GDM1 (cell line): ENCODE data around the gene NINJ2.
"Not testable (repeated sequence)": the region's sequence is repeated elsewhere in the genome, so short reads cannot be mapped to it uniquely, and the experiment has no call there.

Source experiments
- DNase-seq: peaks from one replicate; lab custom pipeline; 2025; lab: John Stamatoyannopoulos, UW

Gene NINJ2

DNA sequence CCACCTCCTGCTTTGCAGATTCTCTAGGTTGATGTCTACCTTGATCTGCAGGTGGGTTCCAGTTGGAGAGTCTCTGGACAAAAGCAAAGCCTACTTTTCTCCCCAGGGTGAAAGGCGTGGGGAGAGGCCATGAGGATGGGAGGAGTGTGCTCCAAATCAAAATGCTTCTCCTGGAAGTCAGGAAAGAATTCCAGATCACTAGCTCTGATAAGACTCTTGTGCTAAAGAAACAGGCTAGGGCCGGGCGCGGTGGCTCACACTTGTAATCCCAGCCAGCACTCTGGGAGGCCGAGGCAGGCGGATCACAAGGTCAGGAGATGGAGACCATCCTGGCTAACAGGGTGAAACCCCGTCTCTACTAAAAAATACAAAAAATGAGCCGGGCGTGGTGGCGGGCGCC lies 21.9 kb downstream of the NINJ2 start:
- not testable (repeated sequence) for DNase-seq

DNA sequence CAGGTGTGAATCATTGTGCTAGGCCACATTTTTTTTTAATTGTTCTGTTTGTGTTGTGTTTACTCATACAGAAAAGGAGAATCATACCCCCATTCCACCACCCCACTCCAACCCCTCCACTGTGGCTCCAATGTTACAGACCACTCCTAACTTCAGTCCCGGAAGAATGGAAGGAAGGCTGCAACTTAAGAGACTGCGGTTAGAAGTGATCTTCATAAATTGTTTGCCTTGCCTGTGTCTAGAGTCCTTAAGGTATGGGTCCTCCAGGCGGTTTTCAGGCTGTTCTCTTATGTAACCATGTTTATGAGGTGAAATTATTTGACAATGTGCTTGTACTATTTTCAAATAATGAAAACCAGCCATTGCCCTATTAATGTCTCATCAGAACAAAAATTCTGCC lies 22.5 kb downstream of the NINJ2 start:
- DNase-seq, result no peak

DNA sequence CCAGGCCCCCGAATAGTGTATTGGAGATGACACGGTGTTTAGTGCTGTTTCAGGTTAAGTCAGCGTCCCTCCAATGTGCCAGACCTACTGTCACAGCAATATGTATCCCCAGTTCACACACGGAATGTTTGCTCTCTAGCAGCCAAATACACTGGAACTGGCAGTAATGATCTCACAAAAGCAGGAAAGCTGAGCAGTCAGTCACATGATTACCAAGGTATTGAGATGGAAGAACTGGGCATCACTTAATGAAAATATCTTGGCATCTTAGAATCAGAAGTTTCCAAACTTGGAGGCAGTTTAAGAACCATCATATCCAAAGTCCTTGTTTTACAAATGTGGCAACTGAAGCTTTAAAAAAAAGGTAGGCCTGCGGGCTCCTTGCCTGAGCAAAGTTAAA lies 23.3 kb downstream of the NINJ2 start:
- no peak for DNase-seq

DNA sequence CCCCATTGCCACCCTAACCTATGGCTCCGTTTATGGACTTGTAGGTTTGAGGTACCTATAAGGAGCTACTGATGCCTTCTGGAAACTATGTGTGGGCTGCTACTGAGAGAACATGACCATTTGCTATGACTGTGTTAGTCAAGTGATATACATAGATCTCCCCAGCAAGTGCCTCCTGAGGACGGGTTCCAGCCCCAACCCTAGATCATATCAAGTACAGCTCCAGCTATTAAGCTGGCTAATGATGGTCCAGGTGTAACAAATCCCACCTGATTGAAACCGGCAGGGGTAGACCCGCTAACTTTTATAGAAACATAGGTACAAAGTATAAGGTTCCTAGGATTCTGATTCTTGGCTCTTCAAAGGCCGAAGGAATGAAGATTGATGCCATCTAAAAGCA lies 23.7 kb downstream of the NINJ2 start:
- DNase-seq, result no peak

DNA sequence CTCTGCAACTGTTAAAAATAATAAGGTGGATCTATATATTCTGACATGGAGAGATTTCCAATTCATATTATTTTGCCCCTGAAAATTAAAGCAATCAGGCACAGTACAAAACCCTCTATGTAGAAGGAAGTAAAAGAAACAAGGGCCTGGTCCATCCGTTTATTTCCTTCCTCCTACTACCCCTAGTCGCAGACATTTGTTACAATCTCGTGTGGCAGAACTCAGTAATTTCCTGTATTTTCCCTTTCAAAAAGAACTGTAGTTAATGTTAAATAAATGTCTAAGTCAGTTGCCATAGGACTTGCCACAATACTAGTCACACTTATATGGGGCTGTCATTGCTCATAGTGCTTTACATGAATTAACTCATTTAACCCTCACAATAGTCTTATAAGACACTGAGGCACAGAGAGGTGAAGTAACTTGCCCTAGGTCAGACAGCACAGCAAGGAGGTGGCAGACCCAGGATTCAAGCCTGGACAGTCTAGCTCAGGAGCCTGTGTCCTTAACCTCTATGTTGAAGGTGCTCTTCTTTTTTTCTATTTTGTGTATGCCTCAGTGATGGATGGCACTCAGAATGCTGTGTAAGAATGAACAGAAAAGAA lies 24.2 kb downstream of the NINJ2 start:
- peak; percentile 54 for DNase-seq

DNA sequence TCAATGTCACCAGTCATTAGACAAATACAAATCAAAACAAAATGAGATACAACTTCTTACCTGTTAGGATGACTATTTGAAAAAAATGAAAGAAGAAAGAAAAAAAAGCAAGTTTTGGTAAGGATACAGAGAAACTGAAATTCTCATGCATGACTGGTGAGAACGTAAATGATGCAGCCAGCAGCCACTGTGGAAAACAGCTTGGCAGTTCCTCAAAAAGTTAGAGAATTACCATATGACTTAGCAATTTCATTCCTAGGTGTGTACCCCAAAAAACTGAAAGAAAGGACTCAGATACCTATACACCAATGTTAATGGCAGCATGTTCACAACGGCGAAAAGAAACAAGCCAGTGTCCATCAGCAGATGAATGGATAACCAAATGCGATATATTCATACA lies 26.6 kb downstream of the NINJ2 start:
- DNase-seq, result peak; percentile 16

DNA sequence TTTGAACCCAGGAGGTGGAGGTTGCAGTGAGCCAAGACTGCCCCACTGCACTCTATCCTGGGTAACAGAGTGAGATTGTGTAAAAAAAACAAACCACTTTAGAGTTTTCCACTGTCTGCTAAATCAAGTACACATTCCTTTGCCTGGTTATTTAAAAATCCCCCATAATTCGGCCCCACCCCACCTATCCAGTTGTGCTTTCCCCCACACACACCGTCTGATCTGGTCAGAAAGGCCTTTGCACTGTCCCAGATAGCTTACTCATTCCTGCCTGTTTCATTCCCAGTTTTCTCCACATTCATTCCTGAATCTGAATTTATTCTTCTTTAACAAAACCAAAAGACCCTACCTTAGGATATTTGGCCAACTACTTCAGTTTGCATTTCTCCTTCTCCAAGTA lies 29.5 kb downstream of the NINJ2 start:
- DNase-seq, result no peak

DNA sequence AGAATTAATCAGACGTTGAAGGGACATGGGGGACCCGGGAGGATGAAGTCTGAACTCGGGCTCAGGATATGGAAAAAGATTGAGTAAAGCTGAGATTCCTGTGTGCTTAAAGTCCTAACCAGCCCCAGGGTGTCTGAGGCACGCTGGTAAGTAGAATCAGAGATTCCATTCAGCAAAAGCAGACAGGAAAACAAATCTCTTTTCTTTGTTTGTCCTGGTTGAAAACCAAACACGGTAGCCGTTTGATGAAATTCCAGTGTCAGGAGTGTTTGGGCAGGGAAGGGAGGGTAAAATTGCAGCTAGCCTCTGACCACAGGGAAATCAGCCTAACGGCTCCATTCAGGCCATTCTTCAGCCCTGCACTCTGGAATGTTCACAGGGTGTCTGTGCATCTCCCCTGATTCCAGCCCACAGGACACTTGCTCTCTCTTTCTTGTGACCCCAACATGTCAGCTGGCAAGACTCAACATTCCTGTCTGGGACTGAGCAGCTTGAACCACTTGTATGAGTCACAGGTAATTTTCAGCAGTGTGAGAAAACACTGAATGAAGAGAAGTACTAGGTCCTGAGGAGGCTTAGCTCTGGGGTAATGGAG lies 31.0 kb downstream of the NINJ2 start:
- DNase-seq, result no peak

DNA sequence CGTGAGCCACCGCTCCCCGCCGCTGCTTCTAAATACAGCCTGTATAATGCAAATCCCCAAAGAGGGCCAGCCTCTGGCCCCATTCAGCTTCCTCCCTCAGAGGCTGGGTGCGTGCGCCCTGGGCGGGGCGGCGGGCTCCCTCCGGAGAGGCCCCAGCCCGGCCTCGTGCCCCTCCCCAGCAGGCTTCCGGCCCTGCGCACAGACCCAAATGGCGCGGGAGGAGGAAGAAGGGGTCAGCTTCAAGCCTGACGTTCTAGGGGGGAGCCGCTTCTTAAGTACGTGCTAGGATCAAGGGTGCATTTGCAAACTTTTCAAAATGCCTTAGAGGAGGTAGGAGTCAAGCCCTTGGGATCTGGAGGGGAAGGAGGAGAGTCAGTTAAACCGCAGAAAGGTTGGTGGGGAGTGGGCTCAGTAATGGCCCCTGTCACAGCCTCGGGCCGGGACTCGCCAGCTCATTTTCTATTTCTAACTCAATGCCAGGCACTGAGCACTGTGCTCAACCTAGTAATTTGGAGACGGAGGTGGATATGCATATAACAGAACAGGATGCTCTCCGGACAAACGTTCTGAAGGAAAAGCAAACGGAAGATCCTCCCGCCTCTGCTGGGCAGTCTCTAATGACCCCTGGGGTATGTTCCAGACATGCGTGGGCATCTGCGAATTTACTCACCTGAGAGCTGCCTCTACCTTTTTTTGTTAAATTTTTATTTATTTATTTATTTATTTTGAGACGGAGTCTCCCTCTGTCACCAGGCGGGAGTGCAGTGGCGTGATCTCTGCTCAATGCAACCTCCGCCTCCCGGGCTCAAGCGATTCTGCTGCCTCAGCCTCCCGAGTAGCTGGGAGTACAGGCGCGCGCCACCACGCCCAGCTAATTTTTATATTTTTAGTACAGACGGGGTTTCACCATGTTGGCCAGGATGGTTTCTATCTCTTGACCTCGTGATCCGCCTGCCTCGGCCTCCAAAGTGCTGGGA lies 32.3 kb downstream of the NINJ2 start:
- peak; percentile 75 for DNase-seq

DNA sequence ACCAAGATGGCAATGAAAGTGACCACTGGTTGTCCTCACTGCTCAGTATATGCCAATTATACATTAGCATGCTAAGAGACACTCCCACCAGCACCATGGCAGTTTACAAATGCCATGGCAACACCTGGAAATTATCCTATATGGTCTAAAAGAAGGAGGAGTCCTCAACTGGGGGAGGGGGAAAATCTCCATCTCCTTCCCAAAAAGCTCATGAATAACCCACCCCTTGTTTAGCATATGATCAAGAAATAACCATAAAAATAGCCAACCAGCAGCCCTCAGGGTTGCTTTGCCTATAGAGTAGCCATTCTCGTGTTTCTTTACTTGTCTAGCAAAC lies 34.5 kb downstream of the NINJ2 start:
- DNase-seq, result not testable (repeated sequence)

DNA sequence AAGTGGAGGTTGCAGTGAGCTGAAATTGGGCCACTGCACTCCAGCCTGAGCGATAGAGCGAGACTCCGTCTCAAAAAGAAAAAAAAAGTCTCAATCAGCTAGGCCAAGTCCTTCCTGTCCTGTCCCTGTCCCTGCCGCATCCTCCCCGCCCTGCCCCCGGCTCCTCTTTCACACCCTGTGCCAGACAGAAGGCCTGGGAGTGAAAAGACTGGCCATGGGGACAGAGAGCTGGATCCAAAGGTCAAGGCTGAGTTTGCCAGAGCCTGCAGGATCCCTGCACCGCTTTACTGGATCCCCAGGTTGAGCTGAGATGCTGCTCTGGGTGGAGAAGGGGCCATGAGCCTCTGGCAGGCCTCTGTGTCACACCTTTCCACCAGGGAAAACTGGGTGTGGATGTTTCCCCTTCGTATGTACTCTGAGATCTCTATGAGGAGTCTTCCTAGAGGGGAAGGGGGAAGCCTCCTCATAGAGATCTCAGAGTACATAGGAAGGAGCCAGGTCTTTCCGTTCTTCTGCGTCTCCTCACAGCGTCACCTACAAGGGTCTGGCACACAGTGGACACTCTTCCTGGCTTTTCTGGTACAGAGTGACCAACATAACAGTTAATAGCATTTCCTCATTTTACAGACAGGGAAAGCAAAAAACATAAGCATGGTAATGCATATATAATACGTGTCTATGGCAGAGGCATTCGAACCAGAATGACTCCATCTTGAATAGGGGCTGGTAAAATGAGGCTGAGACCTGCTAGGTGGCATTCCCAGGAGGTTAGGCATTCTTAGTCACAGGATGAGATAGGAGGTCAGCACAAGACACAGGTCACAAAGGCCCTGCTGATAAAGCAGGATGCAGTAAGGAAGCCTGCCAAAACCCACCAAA lies 35.1 kb downstream of the NINJ2 start:
- no peak for DNase-seq

DNA sequence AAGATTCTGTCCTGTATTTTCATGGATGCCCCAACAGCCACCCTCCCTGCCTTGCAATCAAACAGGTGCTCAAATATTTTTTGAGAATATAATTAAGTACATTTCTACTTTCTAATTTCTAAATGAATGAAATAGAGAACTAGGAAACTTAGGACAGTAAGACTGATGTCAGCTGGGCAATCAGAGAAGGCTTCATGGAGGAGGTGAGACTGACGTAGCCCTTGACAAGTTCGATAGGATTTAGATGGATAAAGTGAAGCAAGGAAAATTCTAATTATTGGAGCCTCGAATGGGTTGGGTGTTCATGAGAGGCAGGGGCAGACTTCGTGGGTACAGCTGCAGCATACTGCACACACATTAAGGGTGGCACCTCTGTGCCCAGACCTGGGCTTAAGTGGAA lies 36.0 kb downstream of the NINJ2 start:
- DNase-seq, result no peak

DNA sequence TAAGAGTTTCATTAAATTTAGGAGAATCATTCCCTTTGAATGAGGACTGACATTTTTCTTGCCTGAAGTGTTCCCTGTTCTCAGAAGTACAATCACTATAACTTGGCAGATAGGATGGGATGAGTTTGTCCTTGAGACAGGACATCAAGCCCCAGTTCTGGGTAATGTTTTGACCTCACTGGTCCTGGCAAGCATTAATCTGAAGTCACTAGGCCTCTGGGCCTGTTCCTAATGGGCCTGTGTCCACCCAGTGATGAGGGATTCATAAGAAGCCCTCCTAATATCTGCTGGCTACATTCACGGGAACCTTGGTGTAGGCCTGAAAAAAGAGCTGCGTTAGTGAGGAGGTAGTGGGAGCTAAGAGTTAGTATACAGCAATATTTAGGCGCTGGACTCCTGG lies 37.2 kb downstream of the NINJ2 start:
- DNase-seq, result no peak

DNA sequence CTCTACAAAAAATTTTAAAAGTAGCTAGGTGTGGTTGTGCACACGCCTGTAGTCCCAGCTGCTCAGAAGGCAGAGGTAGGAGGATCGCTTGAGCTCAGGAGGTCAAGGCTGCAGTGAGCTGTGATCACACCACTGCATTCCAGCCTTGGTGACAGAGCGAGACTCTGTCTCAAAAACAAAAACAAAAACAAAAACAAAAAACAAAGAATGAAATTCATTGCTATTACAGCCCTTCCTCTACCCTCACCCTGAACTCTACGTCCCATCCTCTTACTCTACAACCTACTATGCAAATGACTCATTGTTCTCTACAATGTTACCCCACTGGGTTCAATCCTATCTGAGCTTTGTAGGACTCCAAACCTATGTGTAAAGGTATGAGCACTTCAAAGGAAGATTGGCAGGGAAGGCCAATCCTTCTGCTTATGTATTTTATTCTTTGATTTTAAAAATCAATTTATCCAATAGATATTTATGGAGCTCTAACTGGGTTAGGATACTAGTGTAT lies 39.3 kb downstream of the NINJ2 start:
- DNase-seq, result no peak

DNA sequence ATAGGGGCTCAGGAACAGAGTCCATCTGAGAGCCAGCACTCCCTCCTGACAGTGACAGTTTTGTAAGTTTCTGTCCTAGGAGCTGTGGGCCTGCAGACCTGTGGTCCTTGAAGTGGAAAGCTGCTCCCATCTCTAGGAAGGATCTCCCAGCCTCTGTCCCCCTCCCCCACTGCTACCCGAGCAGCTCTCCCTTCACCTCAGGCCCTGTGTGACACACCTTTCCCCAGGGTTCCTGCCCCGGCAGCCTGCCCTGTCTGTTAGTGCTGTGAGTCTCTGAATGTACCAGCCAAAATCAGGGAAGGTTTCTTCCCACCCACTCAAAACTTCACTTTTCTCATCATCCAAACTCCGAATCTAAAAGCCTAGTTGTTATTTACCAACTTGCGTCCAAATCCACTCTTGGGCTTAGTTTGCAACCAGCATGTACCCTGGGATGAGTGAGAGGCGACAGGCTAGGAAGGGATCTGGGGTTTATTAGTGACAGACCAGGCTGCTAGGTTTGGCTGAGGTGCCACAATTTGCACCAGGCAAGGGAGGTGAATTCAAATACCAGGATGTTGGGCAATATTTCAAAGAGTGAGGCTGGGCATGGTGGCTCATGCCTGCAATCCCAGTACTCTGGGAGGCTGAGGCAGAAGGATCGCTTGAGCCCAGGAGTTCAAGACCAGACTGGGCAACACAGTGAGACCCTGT lies 39.9 kb downstream of the NINJ2 start:
- no peak for DNase-seq

DNA sequence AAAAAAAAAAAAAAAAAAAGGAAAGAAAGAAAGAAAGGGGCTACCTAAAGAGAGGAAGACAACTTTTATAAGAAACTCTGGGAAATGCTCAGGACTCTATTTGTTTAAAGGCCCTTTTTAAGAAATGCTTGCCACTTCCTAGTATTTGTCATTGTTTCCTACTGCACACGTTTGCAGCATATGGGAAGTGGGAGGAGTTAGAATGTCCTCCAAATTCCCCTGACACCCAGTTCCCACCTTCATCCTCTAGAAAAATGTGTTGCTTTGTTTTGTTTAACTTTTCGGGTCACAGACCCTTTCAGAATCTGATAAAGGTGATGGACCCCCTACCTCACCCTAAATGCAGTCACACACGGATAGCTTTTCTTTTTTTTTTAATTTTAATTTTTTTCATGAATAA lies 40.8 kb downstream of the NINJ2 start:
- peak; percentile 33 for DNase-seq

DNA sequence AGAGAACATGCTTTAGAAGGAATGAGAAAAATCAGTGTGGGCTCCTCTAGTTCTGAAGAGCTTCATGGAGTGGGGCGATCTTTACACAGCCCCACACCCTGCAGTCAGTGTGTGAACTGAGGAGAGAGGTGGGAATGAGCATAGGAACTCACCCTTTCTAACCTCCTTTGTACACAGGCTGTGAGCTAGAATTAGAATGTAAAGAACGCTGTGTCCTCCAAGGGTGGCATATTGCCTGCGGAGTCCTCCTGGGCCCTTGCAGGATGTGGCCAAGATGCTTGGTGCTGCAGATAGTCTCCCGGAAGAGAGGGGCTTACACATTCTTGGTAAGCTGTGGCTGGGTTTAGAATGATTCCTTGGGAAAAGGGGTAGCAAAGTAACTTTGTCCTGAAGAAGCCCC lies 43.9 kb downstream of the NINJ2 start:
- DNase-seq, result no peak

DNA sequence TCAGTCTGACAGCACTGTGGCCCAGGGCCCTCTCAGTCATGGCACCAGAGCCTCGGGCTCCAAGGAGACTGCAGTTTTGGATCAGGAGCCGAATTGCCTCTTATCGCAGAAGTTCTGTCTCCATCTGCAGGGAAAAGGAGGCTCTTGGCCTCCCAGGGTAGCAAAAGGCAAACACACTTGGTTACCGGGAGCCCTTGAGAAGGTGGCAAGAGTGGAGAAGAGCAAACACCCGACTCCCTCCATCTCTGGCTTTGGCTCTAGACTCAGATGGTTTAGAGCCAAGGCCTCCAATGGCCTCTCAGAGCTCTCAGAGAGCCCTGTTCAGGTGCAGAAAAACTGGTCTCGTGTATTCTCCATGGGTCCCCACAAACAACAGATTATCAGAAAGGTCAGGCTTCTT lies 44.6 kb downstream of the NINJ2 start:
- DNase-seq, result no peak

DNA sequence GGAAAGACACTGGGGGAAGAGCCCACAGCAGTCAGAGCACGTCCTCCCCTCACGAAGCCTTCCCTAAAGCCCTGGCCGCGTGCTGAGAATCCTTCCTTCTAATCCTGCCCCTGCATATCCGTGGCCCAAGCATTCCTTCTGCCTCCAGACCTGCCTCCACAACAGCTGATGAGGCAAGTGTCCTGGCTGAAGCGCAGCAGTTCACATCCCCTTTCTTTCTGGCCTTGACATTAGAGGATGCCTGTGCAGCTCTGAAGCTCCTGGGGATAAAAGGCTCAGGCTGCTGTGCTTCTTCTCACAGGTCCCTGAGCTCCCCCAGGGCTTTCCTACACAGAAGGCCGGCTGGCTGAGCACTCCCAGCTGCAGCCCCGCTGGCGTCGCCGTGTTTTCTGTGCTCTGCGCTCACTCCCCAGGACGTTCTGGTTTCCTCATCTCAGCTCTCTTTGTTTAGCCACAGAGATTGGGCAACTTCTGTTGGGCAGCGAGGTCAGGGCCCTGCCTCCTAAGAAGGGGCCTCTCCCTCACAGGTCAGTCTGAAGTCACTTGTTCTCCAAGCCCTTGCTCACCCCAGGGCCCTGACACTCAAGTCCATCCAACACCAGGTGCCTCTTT lies 45.8 kb downstream of the NINJ2 start:
- DNase-seq, result peak; percentile 15

DNA sequence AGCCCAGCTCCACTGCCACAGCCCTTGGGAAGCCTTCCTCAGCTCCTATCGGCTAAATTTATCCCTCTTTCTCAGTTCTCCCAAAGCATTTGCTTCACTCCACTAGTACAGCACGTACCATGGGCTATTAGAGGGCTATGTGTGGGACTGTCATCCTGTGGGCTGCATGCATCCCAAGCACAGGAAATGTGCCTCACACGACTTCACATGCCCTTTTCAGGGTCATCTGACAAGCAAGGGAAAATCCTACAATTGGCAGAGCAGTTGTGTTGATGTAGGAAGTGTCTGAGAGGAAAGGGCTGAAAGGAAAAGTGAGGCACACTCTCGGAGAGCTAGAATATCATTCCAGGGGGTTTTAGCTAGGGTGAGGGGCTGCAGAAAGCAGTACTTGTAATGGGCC lies 47.6 kb downstream of the NINJ2 start:
- no peak for DNase-seq

DNA sequence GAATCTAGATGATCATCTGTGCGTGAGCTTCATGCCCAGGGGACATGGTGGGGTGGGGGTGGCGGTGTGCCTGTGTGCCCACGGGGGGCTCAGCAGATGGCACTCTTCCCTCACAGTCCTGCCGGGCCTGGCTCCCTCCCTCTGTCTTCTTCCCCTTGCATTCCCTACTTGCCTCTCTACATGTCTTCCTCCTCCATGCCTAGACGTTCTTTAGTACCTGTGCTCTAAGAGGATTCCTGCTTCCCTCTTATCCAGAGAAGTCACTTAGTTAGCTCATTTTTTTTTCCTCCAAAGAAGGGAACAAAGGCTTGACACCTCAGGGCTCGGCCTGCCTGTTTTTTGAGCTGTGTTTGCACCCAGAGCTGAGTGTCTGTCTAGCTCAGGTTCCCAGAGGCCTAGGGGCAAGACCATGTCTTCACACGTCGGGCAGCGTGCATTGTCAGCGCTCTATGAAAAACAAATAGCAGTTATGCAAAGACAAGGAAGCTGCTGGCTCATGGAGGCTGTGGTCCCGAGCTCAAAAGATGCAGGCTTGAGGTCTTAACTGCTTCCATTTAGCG lies 48.8 kb downstream of the NINJ2 start:
- peak; percentile 74 for DNase-seq
